Mucosa of rectum (tissue), 2 donors: Measurements from ENCODE around the gene OLFM2.

ENCODE experiments used
- H3K27ac ChIP-seq, 2 donors: one replicate each; pipeline ENCODE4 v1.7.0; 2013; ENCODE audit warnings: inconsistent platforms in 2 of 2, low read depth in 2 of 2, low read length in 2 of 2
- H3K27me3 ChIP-seq, 2 donors: one replicate each; pipeline ENCODE4 v1.7.0; 2013; ENCODE audit warnings: low read length in 2 of 2; ENCODE audit not compliant: control insufficient read depth in 2 of 2, insufficient read depth in 2 of 2
- H3K36me3 ChIP-seq, 2 donors: one replicate each; pipeline ENCODE4 v1.7.0; 2013; ENCODE audit warnings: low read length in 2 of 2; ENCODE audit not compliant: control insufficient read depth in 2 of 2, insufficient read depth in 2 of 2
- H3K4me1 ChIP-seq, 2 donors: one replicate each; pipeline ENCODE4 v1.7.0; 2013; ENCODE audit warnings: low read length in 2 of 2, mild to moderate bottlenecking in 1 of 2; ENCODE audit not compliant: control insufficient read depth in 2 of 2, insufficient read depth in 2 of 2
- H3K4me3 ChIP-seq, 2 donors: one replicate each; pipeline ENCODE4 v1.7.0; 2013; ENCODE audit warnings: low read length in 2 of 2
- H3K9ac ChIP-seq, 2 donors: one replicate each; pipeline ENCODE4 v1.7.0; 2013; ENCODE audit warnings: low read length in 2 of 2, low read depth in 1 of 2, mild to moderate bottlenecking in 1 of 2
- H3K9me3 ChIP-seq, 2 donors: one replicate each; pipeline ENCODE4 v1.7.0; 2013; ENCODE audit warnings: low read length in 2 of 2; ENCODE audit not compliant: control insufficient read depth in 2 of 2
- donor health status: healthy.
- donor health status: Normal muscosa, but diverticular disease.

OLFM2 gene

DNA sequence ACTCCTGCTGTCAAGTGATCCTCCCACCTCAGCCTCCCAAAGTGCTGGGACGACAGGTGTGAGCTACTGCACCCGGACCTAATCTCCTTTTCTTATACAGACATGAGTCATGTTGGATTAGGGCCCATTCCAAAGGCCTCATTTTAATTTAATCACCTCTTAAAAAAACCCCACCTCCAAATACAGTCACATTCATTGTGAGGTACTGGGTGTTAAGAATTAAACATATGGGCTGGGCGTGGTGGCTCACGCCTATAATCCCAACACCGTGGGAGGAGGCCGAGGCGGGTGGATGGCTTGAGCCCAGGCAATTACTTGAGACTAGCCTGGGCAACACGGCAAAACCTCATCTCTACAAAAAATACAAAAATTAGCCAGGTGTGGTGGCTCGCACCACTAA is 54.6 kb downstream of the OLFM2 start:
- Histone ChIP-seq H3K4me1 (no peaks in the 10 kb centered on the region), H3K9me3 (no peaks in the 10 kb centered on the region), H3K27ac (no peak overlapping the region)

DNA sequence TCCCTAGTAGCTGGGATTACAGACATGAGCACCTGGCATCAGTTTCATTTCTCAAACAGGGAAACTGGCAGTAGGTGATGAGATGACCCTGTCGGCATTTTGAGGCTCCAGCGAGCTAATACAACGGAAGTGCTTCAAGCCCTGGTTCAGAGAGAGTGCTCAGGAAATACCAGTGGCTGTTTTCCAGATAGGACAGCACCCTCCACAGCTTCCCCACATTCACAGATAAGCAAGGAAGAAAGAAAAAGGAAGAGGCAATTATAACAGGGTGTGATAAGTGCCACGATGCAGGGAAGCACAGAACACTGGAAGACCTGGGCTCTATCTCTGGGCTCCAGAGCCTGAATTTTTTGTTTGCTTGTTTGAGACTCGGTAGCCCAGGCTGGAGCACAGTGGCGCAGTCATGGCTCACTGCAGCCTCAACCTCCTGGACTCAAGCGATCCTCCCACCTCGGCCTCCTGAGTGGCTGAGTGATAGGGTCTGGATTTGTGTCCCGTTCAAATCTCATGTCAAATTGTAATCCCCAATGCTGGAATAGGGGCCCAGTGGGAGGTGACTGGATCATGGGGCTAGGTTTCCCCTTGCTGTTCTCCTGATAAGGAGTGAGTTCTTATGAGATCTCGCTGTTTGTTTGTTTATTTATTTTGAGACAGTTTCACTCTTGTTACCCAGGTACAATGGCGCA is 57.7 kb downstream of the OLFM2 start:
- Histone ChIP-seq H3K9me3 (no peaks in the 10 kb centered on the region), H3K4me3 (no peak overlapping the region), H3K27ac (no peak overlapping the region), H3K4me1 (no peaks in the 10 kb centered on the region), H3K9ac (no peak overlapping the region), H3K36me3 (no peaks in the 10 kb centered on the region), H3K27me3 (no peaks in the 10 kb centered on the region)

More for the DNA sequence above, 54.6 kb downstream of the OLFM2 start:
- no peak overlapping the region for H3K9ac ChIP-seq
- no peak overlapping the region for H3K4me3 ChIP-seq
- peaks cover 0 to 4% of the 10 kb centered on the region in 2 donors for H3K27me3 ChIP-seq
- no peaks in the 10 kb centered on the region for H3K36me3 ChIP-seq

DNA sequence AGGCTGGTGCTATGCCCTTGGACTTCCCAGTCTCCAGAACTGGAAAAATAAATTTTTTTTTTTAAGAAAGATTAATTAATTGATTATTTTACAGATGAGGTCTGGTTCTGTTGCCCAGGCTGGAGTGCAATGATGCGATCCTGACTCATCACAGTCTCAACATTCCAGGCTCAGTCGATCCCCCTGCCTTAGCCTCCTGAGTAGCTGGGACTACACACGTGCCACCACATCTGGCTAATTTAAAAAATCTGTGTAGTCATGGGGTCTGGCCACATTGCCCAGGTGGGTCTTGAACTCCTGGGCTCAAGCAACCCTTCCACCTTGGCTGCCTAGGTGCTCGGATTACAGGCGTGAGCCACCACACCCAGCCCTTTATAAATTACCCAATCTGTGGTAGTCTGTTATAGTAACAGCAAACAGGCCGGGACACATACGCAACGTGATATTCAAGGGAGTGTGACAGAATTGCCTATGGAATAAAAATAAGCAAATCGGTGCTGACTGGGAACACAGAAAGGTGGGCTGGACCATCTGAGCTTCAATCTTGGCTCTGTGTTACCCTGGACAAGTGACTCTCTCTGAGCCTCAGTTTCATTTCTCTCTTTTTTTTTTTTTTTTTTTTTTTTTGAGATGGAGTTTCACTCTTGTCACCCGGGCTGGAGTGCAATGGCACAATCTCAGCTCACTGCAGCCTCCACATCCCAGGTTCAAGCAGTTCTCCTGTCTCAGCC is 58.4 kb downstream of the OLFM2 start:
- H3K36me3 ChIP-seq = no peaks in the 10 kb centered on the region
- H3K27ac ChIP-seq = no peak overlapping the region
- H3K9ac ChIP-seq = no peak overlapping the region
- H3K4me3 ChIP-seq = no peak overlapping the region
- H3K9me3 ChIP-seq = no peaks in the 10 kb centered on the region
- H3K4me1 ChIP-seq = no peaks in the 10 kb centered on the region
- H3K27me3 ChIP-seq = no peaks in the 10 kb centered on the region

DNA sequence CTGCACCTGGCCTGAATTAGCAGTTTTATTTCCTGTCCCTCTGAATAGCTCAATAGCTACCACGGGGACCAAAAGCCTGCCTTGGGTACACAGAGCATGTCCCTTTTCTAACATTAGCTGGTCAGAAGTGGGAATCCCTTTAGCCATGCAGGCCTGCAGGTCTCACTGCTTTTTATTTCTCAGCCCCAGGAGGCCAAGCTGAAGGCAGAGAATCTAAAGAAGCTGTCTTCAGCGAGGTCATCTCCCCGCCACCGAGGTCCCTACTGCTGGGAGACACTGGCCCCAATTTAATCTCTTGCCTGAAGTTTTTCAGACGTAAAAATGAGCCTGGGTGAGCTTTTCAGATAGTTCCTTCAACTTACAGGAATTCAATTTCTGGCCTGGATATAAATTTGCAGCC is 60.5 kb downstream of the OLFM2 start:
- Histone ChIP-seq H3K27me3 (no peaks in the 10 kb centered on the region), H3K27ac (no peak overlapping the region), H3K36me3 (no peaks in the 10 kb centered on the region), H3K4me1 (no peaks in the 10 kb centered on the region), H3K4me3 (no peak overlapping the region), H3K9me3 (no peaks in the 10 kb centered on the region), H3K9ac (no peak overlapping the region)

DNA sequence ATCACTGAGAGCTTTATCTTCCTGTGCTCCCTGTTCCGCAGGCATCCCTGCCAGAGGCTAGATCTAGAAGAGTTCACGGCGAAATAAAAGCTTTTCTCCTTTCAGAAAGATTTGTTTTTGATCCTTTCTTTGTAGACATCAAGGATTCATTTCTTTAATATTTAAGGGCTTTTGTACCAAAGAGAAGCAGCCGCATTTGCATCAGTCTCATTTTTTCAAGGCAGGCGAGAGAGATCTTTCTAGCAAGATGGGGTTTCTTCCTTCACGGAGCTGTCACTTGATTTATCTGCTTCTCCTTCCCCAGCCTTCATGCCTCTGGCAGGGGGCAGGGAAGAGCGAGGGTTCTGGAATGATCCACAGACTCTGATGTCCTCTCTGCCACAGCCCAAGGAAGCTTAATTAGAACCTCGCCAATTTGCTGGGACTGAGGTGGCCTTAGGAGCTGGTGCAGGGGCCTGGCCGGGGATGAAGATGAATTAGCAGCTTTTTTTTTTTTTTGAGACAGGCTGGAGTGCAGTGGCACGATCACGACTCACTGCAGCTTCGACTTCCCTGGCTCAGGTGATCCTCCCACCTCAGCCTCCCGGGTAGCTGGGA is 61.2 kb downstream of the OLFM2 start:
- no peaks in the 10 kb centered on the region for H3K4me1 ChIP-seq
- H3K9me3 ChIP-seq = no peaks in the 10 kb centered on the region
- H3K36me3 ChIP-seq = no peaks in the 10 kb centered on the region
- H3K27ac ChIP-seq = no peak overlapping the region
- no peak overlapping the region for H3K9ac ChIP-seq
- no peak overlapping the region for H3K4me3 ChIP-seq
- H3K27me3 ChIP-seq = no peaks in the 10 kb centered on the region

DNA sequence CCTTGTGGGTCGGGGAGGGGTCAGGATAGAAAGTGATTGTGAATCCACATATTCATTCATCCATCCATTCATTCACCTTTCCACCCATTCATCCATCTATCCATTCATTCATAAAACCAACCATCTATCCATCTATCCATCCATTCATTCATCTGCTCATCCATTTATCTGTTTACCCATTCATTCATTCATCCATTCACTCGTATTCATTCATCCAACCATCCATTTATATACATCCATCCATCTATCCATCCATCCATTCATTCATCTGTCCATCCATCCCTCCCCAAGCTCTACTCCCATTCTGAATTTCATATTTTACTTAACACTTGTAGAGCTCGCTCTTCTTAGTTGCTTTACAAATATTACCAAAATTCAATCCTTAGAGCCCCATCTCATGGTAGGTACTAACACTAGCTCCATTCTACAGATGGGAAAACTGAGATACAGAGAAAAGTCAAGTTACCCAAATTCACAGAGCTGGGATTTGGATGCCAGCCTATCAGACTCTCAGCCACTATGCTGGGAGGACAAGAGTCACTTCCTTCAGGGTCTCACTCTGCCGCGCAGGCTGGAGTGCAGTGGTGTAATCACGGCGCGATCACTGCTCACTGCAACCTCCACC is 63.6 kb downstream of the OLFM2 start:
- Histone ChIP-seq H3K9ac (no peak overlapping the region), H3K27ac (no peak overlapping the region), H3K27me3 (no peaks in the 10 kb centered on the region), H3K9me3 (no peaks in the 10 kb centered on the region), H3K36me3 (no peaks in the 10 kb centered on the region), H3K4me3 (no peak overlapping the region), H3K4me1 (no peaks in the 10 kb centered on the region)

DNA sequence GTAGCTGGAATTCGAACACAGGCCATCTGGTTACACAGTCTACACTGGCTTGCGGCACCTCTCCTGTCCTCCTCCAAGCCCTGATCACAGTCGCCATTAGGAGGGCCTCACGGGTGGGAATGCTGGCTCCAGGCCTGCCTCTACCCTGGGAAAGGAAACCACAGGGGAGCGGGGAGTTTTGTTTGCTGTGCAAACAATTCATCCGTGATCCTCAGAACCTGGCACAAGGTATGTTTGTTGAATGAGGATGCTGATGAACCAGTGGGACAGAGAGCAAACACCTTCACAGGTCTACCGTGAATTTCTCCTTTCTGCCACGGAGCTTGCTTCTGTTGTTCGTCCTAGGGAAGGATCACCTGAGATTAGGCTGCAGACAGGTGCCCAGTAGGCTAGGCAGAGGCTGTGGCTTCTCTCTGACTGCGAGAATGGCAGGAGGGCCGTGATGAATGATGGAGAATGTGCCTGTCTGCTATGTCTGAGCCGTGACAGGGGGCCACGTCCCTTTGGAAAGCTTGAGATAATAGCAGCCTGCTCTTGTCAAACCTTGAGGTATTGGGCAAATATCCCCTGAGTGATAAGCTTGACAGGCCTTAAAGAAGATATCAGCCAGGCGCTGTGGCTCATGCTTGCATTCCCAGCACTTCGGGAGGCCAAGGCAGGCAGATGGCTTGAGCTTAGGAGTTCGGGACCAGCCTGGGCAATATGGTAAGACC is 64.5 kb downstream of the OLFM2 start:
- Histone ChIP-seq H3K27me3 (no peaks in the 10 kb centered on the region), H3K36me3 (no peaks in the 10 kb centered on the region), H3K9me3 (no peaks in the 10 kb centered on the region), H3K27ac (no peak overlapping the region), H3K9ac (no peak overlapping the region), H3K4me3 (no peak overlapping the region), H3K4me1 (no peaks in the 10 kb centered on the region)

DNA sequence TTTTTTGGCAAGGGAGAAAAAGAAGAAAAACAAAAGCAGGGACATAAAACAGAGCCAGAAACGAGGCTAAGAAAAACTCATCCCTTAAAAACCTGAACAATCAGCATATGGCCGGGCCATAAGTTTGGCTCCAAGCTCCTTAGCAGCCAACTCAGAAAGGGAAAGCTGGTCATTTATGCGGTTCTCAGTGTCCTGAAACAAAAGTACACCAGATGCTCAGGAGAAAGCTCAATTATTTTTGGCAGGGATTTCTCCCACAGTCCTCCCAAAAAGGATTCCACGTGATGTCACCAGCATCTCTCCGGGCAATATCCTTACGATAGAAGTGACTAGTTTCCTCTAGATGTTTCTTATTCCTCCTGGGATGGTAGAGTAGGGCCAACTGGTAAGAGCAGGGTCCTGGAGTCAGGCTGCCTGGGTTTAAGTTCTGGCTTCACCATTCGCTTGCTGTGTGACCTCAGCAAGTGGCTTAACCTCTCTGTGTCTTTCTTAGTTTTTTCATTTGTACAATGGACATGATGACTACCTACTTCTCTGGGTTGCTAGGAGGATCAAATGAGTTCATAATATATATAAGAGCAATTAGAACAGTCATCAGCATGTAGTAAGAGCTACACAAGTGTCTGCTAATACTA is 67.2 kb downstream of the OLFM2 start:
- H3K27ac ChIP-seq = no peak overlapping the region
- H3K9me3 ChIP-seq = no peaks in the 10 kb centered on the region
- no peak overlapping the region for H3K9ac ChIP-seq

DNA sequence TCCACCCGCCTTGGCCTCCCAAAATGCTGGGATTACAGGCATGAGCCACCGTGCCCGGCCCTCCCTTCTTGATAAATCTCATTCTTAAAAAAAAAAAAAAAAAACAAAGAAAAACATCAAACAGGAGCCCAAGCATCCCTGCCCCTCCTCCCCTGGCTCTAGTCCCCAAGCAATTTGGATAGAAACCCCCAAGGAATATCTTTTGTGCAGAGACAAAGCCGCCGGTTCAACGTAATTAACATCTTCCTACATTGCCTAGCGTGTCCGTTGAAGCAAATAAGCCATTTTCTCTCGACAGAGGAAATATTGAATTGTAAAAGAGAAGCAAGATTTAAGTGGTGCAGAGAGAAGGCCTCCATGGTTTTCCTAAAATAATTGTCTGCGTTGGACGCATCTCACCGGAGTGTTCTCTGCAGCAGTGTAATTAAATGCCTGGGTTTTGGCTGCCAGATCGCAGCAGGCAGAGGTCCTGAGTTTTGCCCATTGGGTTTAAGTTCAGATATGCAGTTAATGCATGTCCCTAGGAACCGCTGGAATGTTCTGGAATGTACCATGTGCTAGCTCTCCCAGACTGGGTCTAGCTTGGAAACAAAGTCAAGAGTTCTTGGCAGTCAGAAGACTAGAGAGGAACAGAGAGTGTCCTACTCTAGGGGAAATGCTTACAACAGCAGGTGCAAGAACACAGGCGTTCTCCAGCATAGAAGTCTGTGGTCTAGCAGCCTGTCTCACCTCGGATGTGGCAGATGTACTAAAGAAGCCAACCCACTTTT is 70.4 kb downstream of the OLFM2 start:
- Histone ChIP-seq H3K4me1 (peaks cover 0 to 2% of the 10 kb centered on the region in 2 donors), H3K36me3 (no peaks in the 10 kb centered on the region), H3K27me3 (no peaks in the 10 kb centered on the region), H3K4me3 (no peak overlapping the region), H3K9ac (no peak overlapping the region), H3K27ac (no peak overlapping the region), H3K9me3 (no peaks in the 10 kb centered on the region)

More for the DNA sequence above, 67.2 kb downstream of the OLFM2 start:
- Histone ChIP-seq H3K36me3 (no peaks in the 10 kb centered on the region), H3K4me1 (peaks cover 0 to 2% of the 10 kb centered on the region in 2 donors), H3K4me3 (no peak overlapping the region), H3K27me3 (no peaks in the 10 kb centered on the region)
